Colon (tissue), 2 donors: ENCODE measurements around the gene SBK2.

Experiments used
- FAIRE-seq: peaks from 2 replicates; lab custom pipeline; 2012; peaks lifted over from hg19 to GRCh38; lab: Jason Lieb, UNC
- donor health status: control.
- donor health status: control.

The SBK2 gene

DNA sequence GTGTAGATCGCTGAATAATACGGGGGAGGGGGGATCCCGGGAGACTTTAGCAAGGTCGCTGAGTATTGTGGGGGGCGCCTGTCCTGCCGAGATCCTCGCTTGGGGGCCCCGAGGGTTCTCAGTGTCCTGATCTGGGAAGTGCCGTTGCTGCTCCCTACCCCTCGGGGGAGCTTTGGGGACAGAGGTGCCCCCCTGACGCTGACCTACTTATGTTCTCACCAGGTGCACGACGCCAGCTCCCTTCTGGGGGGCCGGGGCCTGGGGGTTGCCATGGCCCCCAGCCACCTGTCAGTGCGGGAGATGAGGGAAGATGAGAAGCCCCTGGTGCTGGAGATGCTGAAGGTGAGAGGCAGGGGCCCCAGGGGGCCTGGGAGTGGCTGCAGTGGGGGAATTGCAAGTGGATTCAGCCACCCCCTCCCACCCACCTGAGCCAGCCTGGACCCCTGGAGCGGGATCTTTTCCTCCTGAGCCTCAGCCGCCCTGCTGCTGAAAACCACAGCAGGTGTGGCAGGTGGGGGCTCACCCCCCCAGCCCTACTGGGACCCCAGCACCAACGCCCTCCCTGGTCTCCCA is 51.4 kb downstream of the SBK2 start:
- no peak for FAIRE-seq

- no peak for FAIRE-seq
Measured at GRCh38 chr19:55484593-55485438, 52.1 kb downstream of the SBK2 start, which contains the start of gene NAT14. TSS of gene NAT14 (plus strand) at chr19:55485188. CDS start at chr19:55485709, 521 bp downstream.

DNA sequence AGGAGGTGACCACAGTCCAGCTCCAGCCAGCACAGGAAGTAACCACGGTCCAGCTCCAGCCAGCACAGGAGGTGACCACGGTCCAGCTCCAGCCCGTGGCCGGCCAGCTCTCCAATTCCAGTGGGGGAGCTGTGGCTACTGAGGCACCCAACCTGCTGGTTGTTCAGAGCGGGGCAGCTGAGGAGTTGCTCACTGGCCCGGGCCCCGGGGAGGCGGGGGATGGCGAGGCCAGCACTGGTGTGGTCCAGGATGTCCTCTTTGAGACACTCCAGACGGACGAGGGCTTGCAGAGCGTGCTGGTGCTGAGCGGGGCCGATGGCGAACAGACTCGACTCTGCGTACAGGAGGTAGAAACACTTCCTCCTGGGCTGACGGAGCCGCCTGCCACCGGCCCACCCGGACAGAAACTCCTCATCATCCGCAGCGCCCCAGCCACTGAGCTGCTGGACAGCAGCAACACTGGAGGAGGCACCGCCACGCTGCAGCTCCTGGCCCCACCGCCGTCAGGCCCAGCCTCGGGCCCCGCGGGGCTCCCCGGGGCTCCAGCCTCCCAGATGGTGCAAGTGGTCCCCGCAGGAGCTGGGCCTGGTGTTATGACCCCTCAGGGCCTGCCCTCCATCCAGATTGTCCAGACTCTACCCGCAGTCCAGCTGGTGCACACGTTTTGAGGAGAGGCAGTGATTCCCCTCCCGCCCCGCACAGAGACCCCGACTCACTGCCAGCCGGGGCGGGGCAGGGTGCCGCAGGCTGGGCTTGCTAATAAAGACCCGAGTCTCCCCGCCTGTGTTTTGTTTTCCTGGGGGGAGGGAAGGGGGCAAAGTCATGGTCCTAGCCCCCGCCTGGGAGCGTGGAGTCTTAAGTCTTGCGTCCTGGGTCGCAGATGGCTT is 53.0 kb downstream of the SBK2 start:
- no peak for FAIRE-seq

DNA sequence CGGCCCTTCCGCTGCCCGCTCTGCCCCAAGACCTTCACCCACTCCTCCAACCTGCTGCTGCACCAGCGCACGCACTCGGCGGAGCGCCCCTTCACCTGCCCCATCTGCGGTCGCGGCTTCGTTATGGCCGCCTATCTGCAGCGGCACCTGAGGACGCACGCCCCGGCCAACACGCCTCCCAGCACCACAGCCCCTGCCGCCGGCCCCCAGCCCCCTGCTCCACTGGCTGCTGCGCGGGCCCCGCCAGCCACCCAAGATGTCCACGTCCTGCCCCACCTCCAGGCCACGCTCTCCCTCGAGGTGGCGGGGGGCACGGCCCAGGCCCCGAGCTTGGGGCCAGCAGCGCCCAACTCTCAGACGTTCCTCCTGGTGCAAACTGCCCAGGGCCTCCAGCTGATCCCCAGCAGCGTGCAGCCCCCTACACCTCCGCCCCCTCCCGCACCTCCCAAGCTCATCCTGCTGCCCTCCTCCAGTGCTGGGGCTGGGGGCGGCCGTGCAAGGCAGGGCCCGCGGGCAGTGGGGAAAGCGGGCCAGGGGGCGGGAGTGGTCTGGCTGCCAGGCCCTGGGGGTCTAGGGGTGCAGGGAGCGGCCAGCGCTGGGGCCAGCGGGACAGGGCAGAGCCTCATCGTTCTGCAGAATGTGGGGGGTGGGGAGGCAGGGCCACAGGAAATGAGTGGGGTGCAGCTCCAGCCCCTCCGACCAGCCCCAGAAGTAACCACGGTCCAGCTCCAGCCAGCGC is 53.8 kb downstream of the SBK2 start:
- no peak for FAIRE-seq

- FAIRE-seq, result no peak
Measured at GRCh38 chr19:55482156-55482961, 54.6 kb downstream of the SBK2 start.

- FAIRE-seq, result no peak
Measured at GRCh38 chr19:55481794-55482155, 55.2 kb downstream of the SBK2 start.

DNA sequence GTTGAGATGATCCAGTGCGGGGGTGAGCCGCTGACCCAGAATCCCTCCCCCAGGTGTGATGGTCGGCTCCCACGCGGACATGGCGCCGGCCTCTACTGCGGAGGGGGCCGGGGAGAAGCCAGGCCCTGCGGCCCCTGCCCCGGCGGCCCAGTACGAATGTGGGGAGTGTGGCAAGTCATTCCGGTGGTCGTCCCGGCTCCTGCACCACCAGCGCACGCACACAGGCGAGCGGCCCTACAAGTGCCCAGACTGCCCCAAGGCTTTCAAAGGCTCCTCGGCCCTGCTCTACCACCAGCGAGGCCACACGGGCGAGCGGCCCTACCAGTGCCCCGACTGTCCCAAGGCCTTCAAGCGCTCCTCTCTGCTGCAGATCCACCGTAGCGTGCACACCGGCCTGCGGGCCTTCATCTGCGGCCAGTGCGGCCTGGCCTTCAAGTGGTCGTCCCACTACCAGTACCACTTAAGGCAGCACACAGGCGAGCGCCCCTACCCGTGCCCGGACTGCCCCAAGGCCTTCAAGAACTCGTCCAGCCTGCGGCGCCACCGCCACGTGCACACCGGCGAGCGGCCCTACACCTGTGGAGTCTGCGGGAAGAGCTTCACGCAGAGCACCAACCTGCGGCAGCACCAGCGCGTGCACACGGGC is 55.7 kb downstream of the SBK2 start:
- FAIRE-seq, result no peak

GRCh38 chr19:55479451-55480230 is 57.3 kb downstream of the SBK2 start:
- FAIRE-seq, result no peak

- no peak for FAIRE-seq
Measured at GRCh38 chr19:55479045-55479444, 57.9 kb downstream of the SBK2 start.
